Neural progenitor cell (in vitro differentiated cells): ENCODE measurements around the gene TSC22D3.

ENCODE experiments used
- CTCF ChIP-seq: fragments of 200-600 bp; sonication (generic); IDR thresholded peaks from 2 replicates; pipeline ENCODE4 v1.5.1; 2017; ENCODE audit warnings: antibody characterized with exemption, mild to moderate bottlenecking
- EZH2 ChIP-seq: fragments of 200-600 bp; sonication (generic); IDR thresholded peaks from 2 replicates; pipeline ENCODE4 v1.6.1; 2017; ENCODE audit warnings: antibody characterized with exemption, mild to moderate bottlenecking, moderate library complexity

GRCh38 chrX:107750861-107751445, 24.6 kb downstream of the TSC22D3 start:
- TF ChIP-seq CTCF = no peak
- no peak for TF ChIP-seq EZH2
